ENCODE data around the gene ANO2.
A peak's percentile ranks its signal among the peaks of the same experiment; 100 is the strongest.

Gene ANO2

DNA sequence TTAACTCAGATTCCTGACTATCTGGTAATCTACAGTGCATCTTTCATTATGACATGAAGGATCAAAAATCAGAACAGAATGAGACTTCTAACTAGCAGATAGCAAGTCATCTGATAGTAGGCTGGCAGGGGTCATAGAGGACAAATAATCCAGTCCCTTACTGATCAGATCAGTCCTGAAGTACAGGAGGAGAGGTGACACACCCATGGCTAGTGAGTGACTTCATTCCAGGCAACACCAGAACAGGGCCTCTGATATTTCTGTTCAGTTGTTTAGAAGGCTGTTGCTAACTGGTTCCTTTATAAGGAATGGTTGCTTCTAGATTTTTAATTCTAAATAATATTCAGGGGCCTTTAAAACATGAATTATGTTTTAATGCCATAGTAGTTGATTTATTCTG, 291.0 kb downstream of the ANO2 start:
- no peak for DNase-seq

DNA sequence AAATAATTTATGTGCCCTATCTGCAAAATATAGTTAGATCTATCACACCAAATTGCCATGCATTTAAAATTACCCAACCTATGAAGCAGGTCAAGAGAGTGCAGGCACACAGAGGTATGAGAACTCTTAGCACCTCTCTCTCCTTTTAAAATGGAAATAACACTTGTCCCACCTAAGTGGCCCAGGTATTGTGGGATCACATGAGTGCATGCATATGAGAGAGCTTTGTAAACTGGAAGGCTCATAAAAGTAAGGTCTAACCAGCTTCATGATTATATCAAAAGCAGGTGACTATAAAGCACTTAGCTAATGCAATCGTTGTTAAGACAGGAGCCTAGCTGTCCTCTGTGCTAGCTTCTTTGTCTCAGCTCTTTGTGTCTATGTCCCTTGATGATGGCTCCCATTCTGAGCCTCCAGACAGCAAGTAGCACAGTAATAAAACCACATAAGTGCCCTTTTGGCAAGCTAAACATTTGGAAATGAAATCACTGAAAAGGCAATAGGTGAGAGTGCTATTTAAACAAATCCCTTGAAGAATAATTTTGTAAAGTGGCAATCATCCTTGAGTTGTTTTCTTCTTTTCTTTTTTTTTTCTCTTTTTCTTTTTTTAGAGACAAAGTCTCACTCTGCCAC, 294.1 kb downstream of the ANO2 start:
- DNase-seq: no peak

DNA sequence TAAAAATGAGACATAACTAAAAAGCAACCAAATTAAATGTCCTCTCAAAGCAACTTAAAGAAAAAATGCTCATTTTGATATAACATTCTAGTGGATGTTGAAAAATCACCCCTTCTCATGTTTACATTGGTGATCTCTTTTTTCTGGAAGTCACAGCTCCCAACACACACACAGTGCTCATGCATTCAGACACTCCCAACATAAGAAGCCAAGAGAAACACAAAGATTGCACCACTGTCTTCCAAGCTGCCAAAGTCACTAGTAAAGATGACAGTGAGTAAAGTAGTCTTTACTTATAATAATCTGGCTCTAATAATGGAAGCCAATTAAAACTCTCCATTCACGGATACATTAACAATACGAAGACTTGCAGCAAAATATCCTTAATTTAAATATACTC, 294.8 kb downstream of the ANO2 start:
- DNase-seq: no peak

DNA sequence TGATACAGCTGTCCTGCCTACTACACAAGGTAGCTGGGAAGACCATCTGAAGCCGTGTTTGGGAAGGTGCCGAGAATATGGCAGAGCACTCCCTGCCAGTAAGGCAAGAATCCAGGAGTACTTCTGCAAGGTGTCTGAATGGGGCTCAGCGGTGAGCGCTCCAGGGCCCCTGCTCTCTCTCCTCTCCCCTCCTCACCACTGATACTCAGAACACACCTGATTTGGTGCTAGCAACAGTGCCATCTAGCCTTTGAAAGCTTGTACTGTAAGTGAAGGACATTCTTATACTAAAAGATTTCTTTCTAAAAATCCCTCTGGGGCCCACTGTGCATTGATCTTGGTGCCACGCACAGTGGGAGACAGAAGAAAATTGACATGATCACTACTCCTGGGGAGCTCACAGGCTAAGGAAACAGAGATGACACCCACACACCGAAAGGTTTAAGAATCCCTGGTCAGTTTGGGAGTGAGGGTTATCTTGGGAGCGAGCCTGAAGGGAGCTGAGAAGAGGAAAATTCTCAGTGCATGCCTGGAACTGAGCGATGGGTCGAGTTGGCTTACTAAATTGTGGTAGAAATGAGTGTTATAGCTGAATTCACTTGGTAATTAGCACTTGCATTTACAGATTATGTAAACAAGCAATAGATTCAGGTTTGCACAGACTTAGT, 296.2 kb downstream of the ANO2 start:
- peak; percentile 51 for DNase-seq

DNA sequence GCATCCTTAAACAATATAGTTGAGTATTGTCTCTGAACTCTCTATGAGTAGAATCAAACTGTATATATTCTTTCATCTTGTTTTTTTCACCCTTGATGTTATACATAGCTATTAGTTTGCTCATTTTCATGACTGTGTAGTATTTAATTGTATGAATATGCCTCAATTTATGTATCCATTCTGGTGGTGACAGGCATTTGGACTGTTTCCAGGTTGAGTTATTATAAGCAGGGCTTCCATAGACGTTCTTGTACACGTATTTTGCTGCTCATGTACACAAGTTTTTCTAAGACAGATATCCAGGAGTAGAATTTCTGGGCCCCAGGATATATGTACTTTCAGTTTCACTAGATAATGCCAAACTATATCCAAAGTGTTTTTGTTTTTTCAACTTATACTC, 301.8 kb downstream of the ANO2 start:
- peak; percentile 19 for DNase-seq

DNA sequence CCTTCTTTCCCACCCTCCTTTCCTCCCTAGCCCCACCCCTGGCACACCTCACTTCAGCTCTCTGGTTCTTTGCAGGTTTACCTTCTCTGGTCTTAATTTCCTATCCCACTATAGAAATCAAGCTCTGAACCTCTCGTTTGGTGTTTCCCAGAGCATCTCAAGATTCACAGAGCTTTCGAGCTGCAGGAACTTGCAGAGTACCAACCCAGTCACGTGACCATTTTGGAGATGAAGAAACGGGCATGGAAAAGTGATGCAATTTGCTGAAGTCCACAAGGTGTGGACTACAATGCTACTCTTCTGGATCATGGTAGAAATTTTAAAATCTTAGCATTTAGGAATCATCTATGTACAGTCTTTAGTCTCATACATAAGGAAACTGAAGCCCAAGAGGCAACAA, 307.4 kb downstream of the ANO2 start:
- no peak for DNase-seq

DNA sequence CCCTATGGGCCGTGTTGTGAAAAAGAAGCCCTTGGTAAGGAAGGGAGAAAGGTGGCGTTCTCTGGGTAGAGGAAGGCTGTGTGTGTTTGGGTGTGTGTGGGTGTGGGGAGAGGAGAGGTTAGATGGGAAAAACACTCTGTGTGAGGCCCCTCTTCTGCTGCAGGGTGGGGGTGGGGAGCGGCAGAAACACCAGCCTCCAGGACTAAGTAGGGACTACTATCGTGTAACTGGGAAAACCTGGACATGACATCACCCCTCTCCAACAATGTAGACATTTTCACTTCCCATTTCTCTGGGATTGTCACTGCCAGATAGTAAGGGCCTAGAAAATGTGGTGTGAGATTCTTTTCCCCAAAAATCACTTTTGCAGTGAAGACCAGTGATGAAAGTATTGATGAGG, 308.2 kb downstream of the ANO2 start:
- DNase-seq: no peak

DNA sequence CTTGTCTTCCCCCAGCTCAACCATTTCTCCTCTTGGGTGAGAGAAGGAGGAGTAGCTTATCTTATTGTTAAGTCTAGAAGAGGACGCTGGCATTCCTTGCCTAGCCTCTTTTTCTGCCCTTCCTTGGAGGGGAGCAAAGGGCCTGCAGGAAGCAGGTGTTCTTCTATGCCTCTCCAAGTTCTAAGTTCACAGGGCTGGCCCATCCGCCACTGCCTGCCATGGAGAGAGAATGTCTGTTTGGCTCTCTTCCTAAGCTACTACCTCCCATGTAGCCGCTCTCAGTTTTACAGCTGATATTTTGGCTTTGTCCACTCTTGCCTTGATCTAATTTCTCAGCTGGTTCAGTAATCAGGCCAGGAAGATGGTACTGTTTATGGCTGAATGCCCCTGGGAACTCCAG, 312.0 kb downstream of the ANO2 start:
- DNase-seq: no peak

DNA sequence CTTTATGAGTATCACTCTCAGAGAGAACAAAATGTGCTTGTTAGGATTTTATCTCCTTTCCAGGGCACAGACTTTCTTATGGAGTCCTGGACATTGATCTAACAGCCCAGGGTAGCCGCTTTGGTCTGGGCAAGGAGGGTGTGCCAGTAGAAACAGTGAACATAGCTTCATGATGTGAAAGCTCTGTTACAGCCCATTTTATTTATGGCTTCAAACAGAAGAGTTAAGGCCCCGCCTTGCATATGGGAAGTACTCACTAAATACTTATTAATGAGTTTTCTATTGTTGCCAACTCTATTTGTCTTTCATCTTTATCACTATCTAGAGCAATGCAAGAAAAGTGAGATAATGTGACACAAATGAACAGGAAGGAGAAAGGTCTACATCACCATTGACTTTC, 312.6 kb downstream of the ANO2 start:
- DNase-seq: no peak

DNA sequence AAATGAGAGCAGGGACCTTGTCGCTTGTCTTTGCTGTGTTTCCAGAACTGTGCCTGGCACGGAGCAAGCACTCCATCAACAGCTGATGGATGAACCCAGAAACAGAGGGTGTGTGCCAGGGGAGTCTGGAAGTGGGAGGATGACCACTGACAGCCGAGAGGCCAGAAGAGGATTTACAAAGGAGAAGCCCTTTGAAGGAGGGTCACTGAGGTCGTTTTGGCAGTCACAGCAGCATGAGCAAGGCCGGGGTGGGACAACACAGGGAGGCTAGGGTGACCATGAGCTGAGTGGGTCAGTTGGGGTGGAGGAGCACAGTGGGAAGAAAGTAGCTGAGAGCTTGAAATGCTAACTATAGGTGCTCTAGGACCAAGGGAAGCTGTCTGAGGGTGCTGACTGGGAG, 313.6 kb downstream of the ANO2 start:
- no peak for DNase-seq

DNA sequence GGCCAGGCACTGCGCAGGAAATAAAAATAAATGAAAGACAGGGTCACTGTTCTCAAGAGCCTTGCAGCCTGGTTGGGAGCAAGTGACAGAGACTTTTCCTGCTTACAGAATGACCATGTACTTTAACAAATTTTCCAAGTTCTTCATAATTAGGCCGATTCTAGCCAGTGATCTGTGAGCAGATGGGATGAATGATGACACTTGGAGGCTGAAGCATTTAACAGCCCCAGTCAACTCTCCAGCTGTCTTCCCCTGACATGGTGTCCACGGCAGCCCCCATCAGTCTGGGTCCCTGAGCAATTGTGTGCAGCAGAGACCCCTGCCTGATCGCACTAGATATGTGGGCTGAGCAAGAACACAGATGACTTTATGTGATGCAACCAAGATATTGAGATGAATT, 314.3 kb downstream of the ANO2 start:
- no peak for DNase-seq

DNA sequence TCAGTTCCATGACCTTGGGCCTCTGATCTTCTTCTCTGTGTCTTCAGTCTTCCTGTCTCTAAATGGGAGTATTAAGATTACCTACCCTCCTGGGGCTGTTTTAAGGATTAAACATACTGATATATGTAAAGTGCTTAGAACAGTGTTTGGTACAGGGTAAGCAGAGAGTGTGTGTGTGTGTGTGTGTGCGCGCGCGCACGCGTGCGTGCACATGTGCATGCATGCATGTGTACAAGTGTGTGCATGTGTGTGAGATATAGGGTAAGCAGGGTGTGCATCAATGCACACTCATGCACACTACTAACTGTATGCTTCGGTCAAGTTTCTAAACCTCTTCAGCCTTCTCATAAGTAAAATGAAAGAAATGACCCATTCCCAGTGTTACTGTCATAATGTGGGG, 316.6 kb downstream of the ANO2 start:
- no peak for DNase-seq

DNA sequence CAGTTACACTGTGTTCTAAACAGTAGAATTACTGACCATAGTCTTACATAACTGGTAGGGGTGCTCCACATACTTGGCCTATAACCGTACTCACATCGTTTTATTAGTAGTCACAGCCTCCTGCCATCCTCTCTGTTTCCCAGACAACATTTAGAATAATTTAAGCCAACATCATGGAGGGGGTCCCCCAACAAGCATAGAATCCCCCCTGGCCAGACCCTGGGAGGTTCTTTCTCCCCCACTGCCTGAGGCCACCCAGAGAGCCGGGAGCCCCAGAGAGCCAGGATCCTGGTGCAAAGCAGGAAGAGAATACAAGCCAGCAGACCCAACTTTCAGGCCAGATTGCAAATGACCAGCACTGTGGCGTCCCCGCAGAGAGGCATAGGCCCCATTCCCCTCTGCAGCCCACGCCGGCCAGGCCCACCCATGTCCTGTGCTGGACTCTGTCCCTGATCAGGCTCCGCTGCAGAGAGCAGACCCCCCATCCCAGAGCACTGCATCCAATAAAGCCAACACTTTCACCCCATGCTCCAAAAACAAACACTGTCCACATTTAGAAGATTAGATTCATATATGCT, 317.9 kb downstream of the ANO2 start:
- no peak for DNase-seq

DNA sequence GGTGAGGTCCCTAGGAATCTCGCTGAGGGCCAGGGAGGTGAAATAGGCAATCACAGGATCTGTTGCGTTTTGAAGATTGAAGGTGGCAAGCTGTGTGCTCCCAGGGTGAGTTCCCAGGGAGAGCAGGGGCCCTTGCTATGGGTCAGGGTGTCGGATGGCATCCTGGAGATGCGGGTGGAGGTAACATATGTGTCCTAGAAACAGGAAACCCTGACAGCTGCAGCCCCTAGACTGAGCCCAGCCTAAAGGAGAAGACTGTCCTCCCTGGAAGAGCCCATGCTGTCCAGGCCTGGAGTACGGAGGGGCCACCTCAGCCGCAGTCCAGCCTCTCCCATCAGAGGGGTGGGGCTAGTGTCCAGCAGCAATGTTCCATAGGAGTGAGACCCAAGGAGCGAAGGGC, 318.9 kb downstream of the ANO2 start:
- DNase-seq: no peak

DNA sequence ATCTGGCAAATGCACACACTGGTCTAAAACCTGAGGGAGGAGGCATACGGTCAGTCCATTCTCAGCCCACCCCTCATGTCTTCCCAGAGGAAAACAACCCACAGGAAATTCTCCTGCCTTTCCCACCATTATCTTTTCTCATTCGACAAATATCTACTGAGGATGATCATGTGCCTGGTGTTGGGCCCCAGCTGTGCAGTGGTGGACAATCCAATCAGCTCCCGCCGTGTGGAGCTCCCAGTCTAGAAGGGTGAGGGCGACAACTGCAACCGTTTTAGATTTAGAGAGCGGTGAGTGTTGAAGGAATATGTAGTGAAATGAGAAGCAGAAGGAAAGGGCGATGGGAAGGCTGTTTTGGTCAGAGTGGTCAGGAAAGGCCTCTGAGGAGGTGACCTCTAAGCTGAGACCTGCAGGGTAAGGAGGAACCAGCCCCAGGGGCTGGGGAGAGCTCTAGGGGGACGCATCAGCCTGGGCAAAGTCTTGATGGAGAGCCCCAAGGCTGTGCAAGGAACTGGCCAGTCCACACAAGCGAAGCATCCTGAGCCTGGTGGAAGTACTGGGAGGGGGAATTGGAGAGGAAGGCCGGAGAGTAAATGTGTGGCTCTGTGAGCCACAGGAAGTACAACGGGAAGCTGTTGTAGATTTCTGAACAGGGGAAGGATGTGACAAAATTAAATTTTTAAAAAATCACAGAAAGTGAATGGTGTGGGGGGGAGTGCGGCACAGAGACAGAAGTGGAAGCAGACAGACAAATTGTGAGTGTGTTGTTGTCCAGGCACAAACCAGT, 320.4 kb downstream of the ANO2 start:
- no peak for DNase-seq

DNA sequence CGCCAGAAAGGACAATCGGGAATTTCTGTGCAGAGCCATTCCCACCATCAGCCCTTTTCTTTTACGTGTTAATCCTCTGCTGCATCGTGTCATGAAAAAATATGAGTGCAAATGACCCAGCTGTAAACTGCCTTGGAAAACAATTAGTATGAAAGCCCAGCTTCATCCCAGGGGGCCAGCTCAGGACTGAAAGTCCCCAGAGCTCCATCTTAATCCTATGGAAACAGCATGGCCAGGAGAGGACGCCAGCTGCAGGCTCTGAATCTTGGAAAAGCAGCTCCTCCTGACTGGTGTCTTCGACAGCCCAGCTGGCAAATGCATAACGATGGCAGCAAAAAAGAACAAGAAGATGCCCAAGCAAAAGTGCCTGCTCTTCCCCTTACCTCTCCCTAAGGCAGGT, 321.6 kb downstream of the ANO2 start:
- DNase-seq: no peak

DNA sequence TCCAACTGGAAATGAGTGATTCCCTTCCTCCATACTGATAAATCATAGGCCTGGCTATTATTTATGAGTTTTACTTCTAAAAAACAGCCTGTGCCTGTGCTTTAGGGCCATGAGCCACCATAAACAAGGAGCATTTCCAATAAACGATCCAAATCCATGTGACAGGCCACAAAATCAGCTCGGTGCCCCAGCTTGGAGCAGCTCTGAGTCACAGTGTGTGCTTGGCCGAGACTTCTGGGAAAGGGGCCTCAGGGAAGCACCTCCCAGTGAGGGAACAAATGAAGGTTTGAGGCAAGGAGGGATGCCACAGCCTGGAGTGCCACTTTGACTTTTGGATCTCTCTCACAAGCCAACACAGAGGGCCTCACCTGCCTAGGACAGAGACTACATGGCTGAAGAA, 322.8 kb downstream of the ANO2 start:
- DNase-seq: peak; percentile 11

DNA sequence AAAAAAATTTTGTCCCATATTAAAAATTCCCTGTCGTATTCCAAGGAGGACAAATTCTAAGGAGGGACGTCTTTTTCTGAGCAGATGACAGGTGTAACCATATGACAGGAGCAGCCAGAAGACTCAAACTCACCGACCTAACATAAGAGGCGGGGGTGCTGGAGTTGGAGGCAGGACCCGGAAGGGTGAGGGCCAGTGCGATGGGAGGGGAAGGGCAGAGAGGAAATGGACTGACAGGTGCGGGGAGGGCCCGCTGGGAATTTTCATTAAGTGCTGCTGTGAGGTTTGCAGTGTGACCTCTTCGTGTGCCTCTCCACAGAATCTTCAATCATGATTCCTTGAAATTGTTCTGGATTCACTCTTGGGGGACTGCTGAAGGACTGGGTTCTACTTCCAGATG, 323.7 kb downstream of the ANO2 start:
- DNase-seq: no peak

DNA sequence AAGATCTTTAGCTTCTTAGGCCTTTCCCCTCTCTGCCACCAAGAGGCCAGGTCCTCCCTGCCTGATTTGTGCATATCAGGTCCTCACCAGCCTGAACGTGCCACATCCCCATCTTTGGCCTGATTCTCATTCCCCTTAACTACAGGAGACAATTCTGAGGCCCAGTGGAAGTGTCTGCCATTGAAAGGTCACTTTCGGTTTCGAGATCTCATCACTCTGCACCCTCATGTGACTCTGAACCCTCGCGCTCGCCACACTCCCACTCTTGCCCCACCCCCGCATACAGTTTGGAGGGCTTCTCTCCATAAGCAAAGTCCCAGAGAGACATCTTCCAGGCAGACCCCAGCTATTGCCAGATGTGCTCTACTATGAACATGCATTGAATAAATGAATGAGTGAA, 324.2 kb downstream of the ANO2 start:
- DNase-seq: no peak

DNA sequence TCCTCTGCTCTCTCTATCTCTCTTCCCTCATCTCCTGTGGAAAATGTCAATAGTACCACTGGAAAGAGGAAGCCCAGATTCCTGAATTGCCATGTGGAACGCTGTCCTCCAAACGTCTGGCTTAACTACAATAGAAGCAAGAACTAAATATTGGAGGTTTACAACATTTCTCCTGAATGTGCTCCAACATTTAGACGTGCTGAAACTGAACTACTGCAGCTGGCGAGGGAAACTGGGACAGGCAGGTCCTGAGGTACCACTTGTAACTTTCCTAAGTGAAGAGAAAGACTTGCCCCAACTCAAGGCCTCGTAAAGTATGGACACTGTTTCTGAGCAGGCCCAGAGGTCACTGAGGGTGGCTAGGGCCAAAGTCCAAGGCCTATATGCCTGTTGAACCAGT, 325.4 kb downstream of the ANO2 start:
- DNase-seq: no peak

DNA sequence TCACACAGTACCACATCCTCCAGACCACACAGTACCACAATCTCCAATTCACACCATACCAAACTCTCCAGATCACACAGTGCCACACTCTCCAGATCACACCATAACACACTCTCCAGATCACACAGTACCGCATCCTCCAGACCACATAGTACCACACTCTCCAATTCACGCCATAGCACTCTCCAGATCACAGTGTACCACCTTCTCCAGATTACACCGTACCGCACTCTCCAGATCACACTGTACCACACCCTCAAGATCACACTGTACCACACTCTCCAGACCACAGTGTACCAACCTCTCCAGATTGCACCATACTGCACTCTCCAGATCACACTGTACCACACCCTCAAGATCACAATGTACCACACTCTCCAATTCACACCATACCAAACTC, 328.2 kb downstream of the ANO2 start:
- no peak for DNase-seq

DNA sequence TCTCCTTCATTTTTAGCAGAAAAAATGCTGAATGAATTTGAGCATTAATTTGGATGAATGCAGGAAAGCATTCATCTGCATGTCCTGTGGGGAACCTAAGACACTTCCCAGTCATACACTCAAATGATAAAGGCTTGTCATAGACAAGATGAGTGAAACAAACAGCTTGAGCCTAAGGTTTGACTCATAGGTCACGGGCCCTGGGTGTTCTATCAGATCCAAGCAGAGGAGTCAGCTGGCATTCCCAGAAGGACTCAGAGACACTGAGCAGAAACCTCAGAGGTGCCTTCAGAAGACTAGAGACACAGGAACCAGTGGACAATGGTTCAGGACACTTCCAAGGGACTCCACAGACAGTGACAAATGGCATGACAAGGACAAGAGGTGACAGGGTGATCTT, 329.3 kb downstream of the ANO2 start:
- no peak for DNase-seq

DNA sequence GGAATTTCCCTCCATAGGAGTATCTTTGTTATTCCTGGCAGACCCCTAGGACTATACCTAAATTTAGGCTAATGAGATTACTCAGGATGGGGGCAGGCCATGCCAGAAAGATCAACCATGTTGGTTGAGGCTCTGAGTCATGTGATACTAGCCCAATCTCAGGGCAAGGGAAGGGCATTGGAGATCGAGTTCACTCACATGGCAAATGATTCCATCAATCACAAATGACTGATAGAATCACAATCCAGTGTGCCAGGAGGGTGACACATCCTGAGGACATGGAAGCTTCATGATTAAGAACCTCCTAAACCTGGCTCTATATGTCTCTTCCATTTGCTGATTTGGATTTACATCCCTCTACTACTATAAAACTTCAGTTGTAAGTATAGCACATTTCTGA, 330.8 kb downstream of the ANO2 start:
- peak; percentile 42 for DNase-seq
